HG03097 (cell line): ENCODE data around the gene KRT4.
"Not testable (repeated sequence)": the region's sequence is repeated elsewhere in the genome, so short reads cannot be mapped to it uniquely, and the experiment has no call there.

ENCODE experiments used
- ATAC-seq: cut with Tn5 transposase; IDR thresholded peaks from one replicate; pipeline ENCODE4 v1.9.1; 2021; ENCODE audit not compliant: unreplicated experiment, low FRiP score

Gene KRT4

DNA sequence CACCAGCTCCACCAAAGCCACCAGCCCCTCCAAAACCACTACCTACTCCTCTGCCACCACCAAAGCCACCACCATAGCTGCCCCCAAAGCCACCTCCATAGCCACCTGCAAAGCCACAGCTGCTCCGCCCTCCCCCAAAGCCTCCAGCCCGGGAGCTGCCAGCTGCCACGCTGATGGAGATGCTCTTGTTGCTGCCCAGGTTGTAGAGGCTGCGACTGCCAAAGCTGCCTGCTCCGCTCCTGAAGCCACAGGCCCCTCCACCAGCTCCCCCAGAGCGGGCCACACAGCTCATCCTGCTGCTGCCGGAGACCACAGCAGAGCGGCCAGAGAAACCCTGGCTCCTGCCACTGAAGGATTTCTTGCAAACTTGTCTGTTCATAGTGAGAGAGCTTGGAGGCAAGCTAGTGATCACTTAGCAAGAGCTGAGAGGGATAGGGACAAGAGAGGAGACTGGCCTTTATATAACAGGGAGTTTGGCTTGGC is 37.0 kb downstream of the KRT4 start, which contains the start of gene KRT76:
TSS of gene KRT76 (minus strand) at position 433 of the 483 bp plus-strand sequence. CDS start at position 379, 54 bp downstream.
- ATAC-seq = no peak

- no peak for ATAC-seq
Observed at GRCh38 chr12:52776435-52776834, 37.5 kb downstream of the KRT4 start.

- no peak for ATAC-seq
Observed at GRCh38 chr12:52774629-52775250, 39.2 kb downstream of the KRT4 start.

- ATAC-seq = no peak
Observed at GRCh38 chr12:52772772-52773171, 41.1 kb downstream of the KRT4 start.

GRCh38 chr12:52772188-52772587 is 41.7 kb downstream of the KRT4 start:
- no peak for ATAC-seq

DNA sequence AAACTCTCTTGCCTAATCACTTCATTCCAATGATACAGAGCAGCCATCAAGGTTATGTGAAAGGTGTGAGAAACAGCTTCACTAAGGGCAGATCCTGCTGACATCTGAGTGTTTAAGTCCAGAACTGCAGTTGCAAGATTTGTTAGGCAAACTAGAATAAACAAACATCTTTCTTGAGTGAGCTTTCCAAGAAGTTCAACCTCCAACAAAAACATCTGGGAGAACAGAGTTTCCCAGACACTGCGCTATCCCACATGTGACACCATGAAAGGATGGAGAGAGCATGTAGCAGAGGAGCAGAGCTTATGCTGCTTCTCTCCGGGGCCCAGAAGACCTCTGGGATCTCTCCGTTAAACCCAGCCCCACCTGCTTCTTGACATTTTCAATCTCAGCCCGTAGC is 42.4 kb downstream of the KRT4 start:
- no peak for ATAC-seq

- ATAC-seq = no peak
Observed at GRCh38 chr12:52771088-52771487, 42.8 kb downstream of the KRT4 start.

DNA sequence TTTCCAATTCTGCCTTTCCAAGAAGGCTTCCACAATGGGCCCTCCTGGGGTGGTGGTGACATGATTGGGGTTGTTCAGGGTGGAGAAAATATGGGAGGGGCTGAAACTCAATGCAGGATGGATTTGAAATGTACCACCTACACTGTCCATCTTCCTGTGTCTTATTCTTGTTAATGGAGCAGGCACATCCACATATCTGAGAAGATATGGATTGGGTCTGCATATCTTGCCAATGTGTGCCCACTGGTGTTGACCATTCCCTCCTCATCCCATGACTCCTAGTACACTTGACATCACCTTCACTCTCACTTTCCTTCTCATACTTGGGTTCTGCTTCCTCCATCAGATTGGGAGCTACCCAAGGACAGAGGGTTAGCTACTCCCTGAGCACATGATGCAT is 44.0 kb downstream of the KRT4 start:
- ATAC-seq = no peak

DNA sequence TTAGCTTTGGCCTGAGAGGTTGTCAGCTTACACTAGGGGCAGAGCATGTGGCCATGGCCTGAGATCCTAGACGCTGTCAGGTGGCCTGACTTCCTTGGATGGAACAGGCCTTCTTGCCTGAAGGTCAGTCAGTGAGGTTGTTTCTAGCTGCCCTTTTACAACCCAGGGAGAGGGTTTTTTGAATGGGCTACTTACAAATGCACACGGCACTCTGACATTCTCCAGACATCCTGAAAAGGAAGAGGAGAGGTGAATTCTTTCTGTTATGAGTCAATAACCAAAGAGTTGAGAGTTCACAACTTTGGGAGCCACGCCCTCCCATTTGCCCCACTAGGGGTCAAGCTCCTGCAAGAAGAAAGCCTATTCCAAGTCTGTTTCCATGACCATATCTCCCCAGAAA is 44.6 kb downstream of the KRT4 start:
- no peak for ATAC-seq

GRCh38 chr12:52768479-52769200 is 45.3 kb downstream of the KRT4 start:
- no peak for ATAC-seq

GRCh38 chr12:52767427-52767826 is 46.5 kb downstream of the KRT4 start:
- no peak for ATAC-seq

DNA sequence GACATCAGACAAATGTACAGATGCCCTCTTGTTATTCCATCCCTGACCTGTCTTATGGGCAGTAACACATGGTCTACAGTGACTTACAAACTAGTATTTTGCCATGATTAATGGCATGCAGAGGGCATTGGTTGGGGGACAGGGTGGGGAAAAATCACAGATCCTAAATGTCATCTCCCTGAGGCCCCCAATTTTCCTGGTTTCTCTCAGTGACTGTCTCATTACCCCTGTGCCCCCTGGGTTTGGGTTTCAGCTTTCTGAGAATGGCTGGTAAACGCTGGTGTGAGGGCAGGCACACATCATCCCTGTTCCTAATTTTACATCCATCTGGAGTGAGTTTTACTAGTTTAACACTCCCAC is 46.9 kb downstream of the KRT4 start:
- ATAC-seq = no peak

GRCh38 chr12:52766351-52767019 is 47.4 kb downstream of the KRT4 start:
- ATAC-seq = no peak

GRCh38 chr12:52765702-52766101 is 48.2 kb downstream of the KRT4 start:
- no peak for ATAC-seq

- ATAC-seq = no peak
Observed at GRCh38 chr12:52763991-52764390, 49.9 kb downstream of the KRT4 start.

- no peak for ATAC-seq
Observed at GRCh38 chr12:52763036-52763659, 50.8 kb downstream of the KRT4 start.

DNA sequence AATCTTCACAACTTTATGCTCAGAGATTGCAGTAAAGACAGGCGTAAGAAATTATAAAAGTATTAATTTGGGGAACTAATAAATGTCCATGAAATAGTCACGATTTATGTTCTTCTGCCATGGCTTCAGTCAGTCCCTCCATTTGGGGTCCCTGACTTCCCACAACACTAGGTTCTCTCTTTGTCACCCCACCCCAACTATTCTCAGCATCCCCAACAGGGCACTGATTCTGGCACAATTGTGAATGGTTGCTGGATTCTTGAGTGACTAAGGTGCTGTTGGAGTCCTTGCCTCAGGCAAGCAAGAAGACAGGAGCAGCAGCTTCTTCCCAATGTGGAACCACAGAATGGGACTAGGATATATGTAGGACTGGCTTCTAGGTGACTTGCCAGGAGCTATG is 52.1 kb downstream of the KRT4 start:
- ATAC-seq = no peak

GRCh38 chr12:52761218-52761617 is 52.7 kb downstream of the KRT4 start:
- not testable (repeated sequence) for ATAC-seq

DNA sequence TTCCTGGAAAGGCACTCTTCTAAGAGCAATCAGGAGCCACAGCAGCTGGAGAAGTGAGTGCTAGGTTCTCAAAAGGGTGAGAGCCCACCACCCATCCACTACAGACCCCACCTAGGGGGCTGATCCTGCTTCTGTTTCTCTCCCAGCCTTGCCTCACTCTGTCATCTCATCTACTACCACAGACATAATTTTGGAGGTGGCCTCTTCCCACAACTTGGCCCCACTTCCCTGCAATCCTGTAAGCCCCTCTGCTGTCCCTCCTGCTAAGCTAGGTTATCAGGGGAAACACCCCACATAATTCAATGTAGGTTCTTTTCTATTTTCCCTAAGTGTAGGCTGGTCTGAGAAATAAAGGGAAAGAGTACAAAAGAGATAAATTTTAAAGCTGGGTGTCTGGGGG is 53.3 kb downstream of the KRT4 start:
- no peak for ATAC-seq

DNA sequence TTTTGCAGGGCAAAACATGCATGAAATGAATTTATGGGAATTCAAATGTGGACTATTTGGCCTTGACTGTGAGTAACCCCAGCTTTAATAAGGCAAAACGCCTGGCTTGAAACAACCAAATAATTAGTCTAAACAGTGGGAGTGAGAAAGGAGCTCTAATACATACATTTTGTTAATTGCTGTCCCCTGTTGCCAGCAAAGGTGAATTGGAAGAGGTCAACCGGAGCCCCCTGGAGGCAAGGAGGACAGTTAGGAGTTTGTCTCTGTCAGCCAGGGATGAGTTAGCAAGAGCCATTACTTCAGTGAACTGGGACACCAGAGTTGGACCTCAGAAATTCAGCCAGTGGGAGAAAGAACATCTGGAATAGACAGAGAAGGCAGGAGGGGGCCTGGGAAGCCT is 54.2 kb downstream of the KRT4 start:
- ATAC-seq = no peak

DNA sequence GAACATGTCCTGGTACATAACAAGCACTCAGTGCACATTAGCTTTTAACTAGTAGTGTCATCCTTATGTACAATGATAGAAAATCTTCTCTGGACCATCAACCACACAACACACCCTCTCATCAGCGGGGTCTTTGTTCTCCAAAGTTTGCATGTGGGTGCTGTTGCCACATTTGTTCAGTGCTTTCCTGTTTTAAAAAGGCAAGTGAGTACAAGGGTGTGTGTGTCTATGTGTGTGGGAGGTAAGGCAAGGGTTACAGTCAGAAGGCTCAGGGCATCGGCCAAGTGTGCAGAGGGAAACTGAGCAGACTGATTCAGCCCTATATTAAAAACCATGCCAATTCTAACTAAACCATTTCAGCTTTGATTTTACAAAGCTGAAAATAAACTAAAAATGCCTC is 54.7 kb downstream of the KRT4 start:
- no peak for ATAC-seq
